HG03097 (cell line): ENCODE results near the gene LRFN2.

Source experiments
- ATAC-seq: cut with Tn5 transposase; IDR thresholded peaks from one replicate; pipeline ENCODE4 v1.9.1; 2021; ENCODE audit not compliant: unreplicated experiment, low FRiP score

LRFN2 gene

GRCh38 chr6:40587240-40588069, at the start of gene LRFN2:
Gene LRFN2 (minus strand): TSS chr6:40587364.
- peak; percentile 86 for ATAC-seq

DNA sequence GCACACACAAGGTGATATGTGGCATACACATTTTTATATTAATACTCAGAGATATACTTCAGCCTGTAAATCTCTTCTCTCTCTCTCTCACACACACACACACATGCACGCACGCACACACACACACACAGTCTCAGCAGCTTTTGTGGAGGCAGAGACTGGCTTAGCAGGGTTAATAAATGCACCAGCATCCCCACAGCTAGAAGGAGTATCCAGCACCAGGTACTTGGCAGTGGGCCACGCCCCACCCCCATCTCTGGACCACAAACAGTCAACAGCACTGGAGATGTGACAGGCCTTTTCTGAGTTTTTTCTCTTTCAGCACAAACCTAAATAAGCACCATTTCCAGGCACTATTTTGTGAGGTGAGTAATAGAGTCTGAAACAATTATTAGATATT, 47.3 kb upstream of the LRFN2 start:
- ATAC-seq = no peak

GRCh38 chr6:40631744-40632143, 44.6 kb upstream of the LRFN2 start:
- no peak for ATAC-seq

GRCh38 chr6:40630488-40630887, 43.3 kb upstream of the LRFN2 start:
- no peak for ATAC-seq

- ATAC-seq = no peak
These were observed 42.9 kb upstream of the LRFN2 start for GRCh38 chr6:40630051-40630450.

DNA sequence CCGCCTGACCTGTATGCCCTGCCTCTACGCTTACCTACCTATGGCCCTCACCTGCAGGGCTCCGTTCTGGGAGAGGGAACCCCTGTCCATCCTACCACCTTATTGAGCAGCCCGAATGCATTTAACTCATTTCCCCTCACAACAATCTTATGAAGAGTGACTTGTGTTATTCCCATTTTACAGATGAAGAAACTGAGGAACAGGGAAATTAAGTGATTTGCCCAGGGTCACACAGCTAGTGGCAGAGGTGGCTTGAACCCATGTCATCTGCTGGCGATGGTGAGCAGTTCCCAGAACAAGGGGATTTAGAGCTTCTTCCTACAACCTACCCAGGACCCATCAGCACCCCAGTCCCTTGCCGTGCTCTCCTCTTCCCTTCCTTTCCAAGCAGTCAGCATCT, 42.3 kb upstream of the LRFN2 start:
- no peak for ATAC-seq

DNA sequence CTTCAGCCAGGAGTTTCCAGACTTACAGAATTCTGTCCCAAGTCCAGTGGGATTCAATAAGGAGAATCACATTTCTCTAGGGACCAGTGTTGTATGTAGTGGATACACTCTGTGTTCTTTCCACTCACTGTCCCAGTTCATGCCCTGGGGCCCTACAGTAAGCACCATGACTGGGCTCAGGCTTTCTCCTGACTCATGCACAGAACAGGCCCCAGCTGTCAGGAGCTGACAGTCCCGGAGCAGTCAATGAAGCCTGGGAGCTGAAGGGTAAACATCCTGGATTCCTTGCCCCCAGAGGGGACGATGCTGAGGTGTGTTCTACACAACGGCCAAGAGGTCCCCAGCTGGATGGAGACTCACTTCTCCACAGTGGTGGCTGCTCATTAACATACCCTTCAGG, 40.2 kb upstream of the LRFN2 start:
- no peak for ATAC-seq

- no peak for ATAC-seq
These were observed 39.7 kb upstream of the LRFN2 start for GRCh38 chr6:40626886-40627285.

GRCh38 chr6:40623932-40624331, 36.8 kb upstream of the LRFN2 start:
- no peak for ATAC-seq

GRCh38 chr6:40623178-40623577, 36.0 kb upstream of the LRFN2 start:
- ATAC-seq = no peak

- ATAC-seq = no peak
These were observed 33.5 kb upstream of the LRFN2 start for GRCh38 chr6:40620574-40621240.

DNA sequence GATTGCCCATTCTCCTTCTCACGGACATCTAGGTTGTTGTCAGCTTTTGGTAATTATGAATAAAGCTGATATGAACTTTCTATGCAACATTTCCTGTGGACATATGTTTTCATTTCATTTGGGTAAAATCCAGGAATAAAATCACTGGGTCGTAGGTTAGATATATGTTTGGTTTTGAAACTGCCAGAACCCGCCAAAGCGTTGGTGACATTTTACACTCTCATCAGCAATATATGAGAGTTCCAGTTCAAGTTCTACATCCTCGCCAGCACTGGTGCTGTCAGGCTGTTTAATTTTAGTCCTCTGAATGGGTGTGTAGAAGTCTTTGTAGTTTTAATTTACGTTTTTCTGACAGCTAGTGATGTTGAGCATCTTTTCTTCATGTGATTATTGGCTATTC, 27.5 kb upstream of the LRFN2 start:
- ATAC-seq = no peak

DNA sequence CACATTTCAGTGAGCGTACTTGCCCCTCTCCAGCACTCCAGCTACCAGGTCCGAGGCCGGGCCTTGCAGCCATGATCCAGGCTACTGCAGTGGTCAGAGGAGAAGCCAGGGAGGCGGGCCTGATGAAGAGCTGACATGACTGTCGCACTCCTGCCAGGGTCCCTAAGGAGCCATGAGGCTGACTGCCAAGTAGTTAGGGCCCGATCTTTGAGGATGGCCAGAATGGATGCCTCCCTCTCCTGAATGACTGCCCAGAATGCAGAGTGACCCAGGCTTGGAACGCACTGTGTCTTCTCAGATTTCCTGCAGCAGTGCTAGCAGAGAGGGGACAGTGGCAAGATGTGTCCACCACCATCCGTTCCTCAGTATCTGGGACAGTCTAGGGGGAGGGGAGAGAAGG, 24.7 kb upstream of the LRFN2 start:
- no peak for ATAC-seq

- ATAC-seq = no peak
These were observed 24.3 kb upstream of the LRFN2 start for GRCh38 chr6:40611434-40611833.

- ATAC-seq = no peak
These were observed 23.1 kb upstream of the LRFN2 start for GRCh38 chr6:40610229-40610628.

- ATAC-seq = no peak
These were observed 19.8 kb upstream of the LRFN2 start for GRCh38 chr6:40606981-40607380.

DNA sequence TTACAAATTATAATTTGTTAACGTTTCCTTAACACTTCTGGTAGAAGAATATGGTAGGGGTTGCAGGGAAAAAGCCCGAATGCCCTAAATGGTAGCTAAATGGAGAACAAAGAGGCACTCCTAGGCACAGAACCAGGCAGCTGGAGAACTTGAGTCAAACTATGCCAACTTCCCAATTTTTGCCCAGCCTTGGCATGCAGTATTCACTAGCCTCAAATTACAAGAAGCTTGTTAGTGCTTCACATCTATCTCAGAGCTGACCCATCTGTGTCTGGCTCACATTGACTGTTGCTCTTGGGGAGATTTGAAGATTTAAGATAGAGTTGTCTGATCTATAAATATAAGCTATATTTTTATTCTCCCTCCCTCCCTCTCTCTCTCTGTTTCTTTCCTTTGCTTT, 19.4 kb upstream of the LRFN2 start:
- ATAC-seq = no peak

DNA sequence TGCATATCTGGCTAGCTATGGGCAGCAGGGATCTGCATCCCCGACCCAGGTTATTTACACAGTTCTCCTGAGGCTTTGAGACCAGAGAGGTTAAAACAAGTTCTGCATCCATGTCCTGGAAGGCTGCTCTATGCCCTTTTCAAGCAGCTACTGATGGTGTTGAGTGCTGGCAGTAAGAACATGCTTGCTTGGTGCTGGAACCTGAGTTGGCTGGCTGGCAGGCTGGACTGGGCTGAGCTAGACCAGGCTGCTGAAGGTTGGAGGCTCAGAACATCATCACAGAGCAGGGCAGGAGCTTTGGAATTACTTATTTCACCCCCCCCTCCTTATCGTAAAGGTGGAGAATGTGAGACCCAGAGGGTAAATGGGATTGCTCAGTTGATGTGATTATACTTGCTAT, 16.9 kb upstream of the LRFN2 start:
- ATAC-seq = no peak

- ATAC-seq = no peak
These were observed 12.4 kb upstream of the LRFN2 start for GRCh38 chr6:40599555-40599954.

GRCh38 chr6:40598516-40598915, 11.4 kb upstream of the LRFN2 start:
- ATAC-seq = no peak

DNA sequence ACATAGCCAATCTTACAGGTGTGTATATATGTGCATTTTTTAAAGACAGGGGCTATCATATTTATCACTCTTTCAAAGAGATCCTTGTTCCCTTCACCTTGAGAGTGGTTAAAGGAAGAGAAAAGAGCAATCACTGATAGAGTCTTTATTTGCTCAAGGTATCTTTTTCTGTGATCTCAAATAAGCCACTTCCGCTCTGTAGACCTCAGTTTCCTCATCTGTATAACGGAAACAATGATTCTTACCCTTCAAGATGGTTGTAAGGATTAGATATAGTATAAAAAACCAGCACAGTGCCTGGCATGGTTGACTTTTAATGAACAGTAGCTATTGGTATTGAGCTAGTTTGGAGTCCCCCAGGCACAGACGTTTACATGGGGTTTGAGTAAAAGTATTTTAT, 10.1 kb upstream of the LRFN2 start:
- ATAC-seq = no peak

DNA sequence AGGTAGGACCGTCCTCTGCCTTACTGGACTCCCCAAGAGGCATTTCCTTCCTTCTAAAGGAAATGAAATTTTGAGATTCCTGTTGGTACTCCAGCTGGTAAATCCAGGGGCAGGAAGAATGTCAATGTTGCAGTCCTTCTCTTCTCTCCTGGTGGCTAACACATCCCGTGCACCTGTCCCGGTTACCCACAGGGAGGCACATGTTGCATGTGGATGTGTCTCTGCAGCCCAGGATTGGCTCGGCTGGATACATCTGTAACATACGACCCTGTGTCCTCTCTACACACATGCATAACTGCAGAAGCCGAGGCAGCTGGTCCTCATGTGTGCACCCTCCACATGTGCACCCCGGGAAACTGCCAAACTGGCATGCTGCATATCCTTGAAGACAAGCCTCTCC, 1.3 kb upstream of the LRFN2 start:
- ATAC-seq = no peak
